Subcutaneous adipose tissue (tissue), 4 donors: ENCODE measurements around the gene PCBP3. TPM values are rescaled to one million over a fixed set of nuclear protein-coding genes. Genes with fewer than 3 reads are reported as not detected.

Experiments used
- total RNA-seq, 4 donors: library from RNA; depleted of rRNA; stranded (reverse); fragments of >200 nt; gene quantifications; one replicate each; pipeline ENCODE4 v1.1.0, GENCODE V29; 2016
- TF ChIP-seq, protein P1 (sequence below): fragments of 450-650 bp; IDR thresholded peaks from one replicate; pipeline ENCODE4 v1.5.1; 2016; ENCODE audit warnings: low read depth, mild to moderate bottlenecking, control low read depth, antibody characterized with exemption, moderate library complexity

The PCBP3 gene
- total RNA-seq, 4 donors from 2014 or later, result 3.4 to 11.0 (median 5.7) TPM

GRCh38 chr21:45939521-45940045 lies 296.1 kb downstream of the PCBP3 start:
- TF ChIP-seq, protein P1, sequence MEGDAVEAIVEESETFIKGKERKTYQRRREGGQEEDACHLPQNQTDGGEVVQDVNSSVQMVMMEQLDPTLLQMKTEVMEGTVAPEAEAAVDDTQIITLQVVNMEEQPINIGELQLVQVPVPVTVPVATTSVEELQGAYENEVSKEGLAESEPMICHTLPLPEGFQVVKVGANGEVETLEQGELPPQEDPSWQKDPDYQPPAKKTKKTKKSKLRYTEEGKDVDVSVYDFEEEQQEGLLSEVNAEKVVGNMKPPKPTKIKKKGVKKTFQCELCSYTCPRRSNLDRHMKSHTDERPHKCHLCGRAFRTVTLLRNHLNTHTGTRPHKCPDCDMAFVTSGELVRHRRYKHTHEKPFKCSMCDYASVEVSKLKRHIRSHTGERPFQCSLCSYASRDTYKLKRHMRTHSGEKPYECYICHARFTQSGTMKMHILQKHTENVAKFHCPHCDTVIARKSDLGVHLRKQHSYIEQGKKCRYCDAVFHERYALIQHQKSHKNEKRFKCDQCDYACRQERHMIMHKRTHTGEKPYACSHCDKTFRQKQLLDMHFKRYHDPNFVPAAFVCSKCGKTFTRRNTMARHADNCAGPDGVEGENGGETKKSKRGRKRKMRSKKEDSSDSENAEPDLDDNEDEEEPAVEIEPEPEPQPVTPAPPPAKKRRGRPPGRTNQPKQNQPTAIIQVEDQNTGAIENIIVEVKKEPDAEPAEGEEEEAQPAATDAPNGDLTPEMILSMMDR, result no peak

GRCh38 chr21:45940091-45940490 lies 296.6 kb downstream of the PCBP3 start:
- TF ChIP-seq, protein P1, result no peak

- TF ChIP-seq, protein P1, result no peak
Measured at GRCh38 chr21:45940621-45941337, 297.3 kb downstream of the PCBP3 start.

- TF ChIP-seq, protein P1, result no peak
Measured at GRCh38 chr21:45941338-45941710, 297.8 kb downstream of the PCBP3 start.

DNA sequence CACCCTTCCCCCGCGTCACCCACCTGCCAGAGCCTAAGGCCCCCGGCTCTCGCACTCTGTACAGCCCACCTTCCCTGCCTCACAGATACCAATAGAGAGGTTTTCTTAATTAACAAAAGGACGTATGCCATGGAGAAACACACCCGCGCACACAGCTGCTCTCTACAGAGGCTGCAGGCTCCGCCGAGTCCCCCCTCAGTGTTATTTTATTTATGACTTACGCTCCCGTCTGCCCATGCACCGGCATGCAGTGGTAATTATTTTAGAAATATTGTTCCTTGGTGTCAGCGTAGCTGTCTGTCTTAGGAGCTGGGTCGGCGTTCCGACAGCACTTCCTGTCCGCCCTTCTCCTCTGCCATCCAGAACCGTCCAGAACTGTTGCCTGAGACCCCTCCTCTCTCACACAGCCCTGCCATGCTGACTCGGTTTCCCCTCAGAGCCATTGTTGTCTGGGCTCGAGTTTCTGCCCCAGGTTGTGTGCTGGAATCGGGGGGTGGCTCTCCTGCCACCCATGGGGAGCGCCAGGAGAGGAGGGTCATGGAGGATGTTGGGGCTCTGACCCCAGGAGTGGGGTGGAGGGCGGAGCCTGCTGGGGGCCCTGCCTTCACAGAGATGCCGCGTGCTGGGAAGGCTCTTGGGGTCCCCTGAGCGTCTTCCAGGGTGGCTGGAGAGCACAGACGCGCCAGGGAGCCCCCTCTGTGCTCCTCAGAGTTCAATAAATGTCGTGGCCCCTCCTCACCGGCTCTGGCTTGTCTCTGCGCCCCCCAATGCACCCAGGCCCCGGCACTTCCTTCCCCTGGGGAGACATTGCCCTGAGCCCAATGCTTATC lies 298.4 kb downstream of the PCBP3 start:
- TF ChIP-seq, protein P1, result no peak

DNA sequence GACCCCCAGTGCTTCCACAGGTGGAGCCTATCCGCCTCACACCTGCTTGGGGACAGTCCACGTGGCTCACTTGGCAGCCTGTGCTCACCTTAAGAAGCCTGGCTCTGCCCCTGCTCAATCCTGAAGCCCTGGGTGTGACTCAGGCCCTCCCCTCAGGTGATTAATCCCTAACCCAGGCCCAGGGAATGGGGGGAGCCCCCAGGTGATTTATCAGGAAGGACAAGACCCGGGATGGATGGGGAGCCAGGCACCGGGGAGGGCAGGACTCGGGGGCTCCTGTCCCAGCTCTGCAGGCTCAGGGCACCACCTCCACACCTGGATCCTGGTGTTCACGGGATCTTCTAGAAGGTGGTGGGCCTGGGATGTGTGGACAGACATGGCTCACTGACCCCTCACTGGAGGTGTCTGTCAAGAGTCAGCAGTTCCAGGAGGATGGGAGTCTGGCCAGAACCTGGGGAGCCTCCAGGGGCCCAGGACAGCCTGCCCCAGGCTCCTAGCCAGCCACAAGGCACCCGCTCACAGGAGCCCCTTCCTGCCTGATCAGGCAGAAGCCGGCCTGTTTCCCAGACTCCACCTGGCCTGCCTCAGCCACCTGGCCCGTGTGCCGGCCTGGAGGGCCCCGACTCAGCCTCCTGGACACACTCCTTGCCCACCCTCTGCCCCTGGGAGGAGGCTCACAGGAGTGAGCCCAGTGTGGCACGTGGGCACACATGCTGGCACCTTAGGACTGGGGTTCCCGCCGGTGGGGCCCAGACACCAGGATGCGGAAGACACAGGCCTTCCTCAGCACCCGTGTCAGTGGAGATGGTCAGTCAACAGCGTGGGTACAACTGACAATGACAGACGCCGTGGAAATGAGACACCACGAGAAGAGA lies 299.5 kb downstream of the PCBP3 start:
- TF ChIP-seq, protein P1, result no peak
